Thoracic aorta (tissue), 2 donors: ENCODE data around the gene OAS1. TPM values are rescaled to one million over a fixed set of nuclear protein-coding genes. Genes with fewer than 3 reads are reported as not detected.
A peak's percentile ranks its signal among the peaks of the same experiment; 100 is the strongest.

Experiments used
- ATAC-seq: fragments of 150-250 bp; one replicate; pipeline ENCODE4 v1.8.0; 2017; ENCODE audit warnings: low read depth; ENCODE audit not compliant: insufficient number of reproducible peaks, low FRiP score
- DNase-seq: peaks from one replicate; pipeline ENCODE4 v3.0.0-alpha.2; 2020; ENCODE audit warnings: low spot score
- H3K27ac ChIP-seq, 2 donors: fragments of 200-600 bp; sonication (generic); 1 replicate in 1 of 2; 2 replicates in 1 of 2; pipeline ENCODE4 v1.5.1; 2016; ENCODE audit warnings: mild to moderate bottlenecking in 2 of 2, moderate library complexity in 2 of 2
- H3K27me3 ChIP-seq: fragments of 200-600 bp; sonication (generic); replicated peaks from 2 replicates; pipeline ENCODE4 v1.6.0; 2016; ENCODE audit warnings: mild to moderate bottlenecking; ENCODE audit not compliant: insufficient read depth
- H3K36me3 ChIP-seq: fragments of 200-600 bp; sonication (generic); one replicate; pipeline ENCODE4 v1.5.1; 2016
- H3K4me1 ChIP-seq, 2 donors: fragments of 200-600 bp; sonication (generic); 1 replicate in 1 of 2; 2 replicates in 1 of 2; pipeline versions ENCODE4 v1.5.1 to v1.6.0; 2016; ENCODE audit warnings: low read depth in 2 of 2, mild to moderate bottlenecking in 1 of 2; ENCODE audit not compliant: control insufficient read depth in 1 of 2
- H3K4me3 ChIP-seq: fragments of 200-600 bp; sonication (generic); 2 replicates; pipeline ENCODE4 v1.5.1; 2016; ENCODE audit warnings: mild to moderate bottlenecking
- H3K9me3 ChIP-seq: fragments of 200-600 bp; sonication (generic); 2 replicates; pipeline ENCODE4 v1.5.1; 2016
- CTCF ChIP-seq: fragments of 200-600 bp; sonication (generic); IDR thresholded peaks from one replicate; pipeline ENCODE4 v1.5.1; 2019; ENCODE audit warnings: antibody characterized with exemption
- total RNA-seq, 2 donors: library from RNA; depleted of rRNA; stranded (reverse); fragments of >200 nt; gene quantifications; one replicate each; pipeline versions ENCODE4 v1.1.0 to v1.2.3, GENCODE V29; 2016

The OAS1 gene
- total RNA-seq, 2 donors from 2014 or later, result 9.4 to 15.3 TPM

GRCh38 chr12:112933129-112933505 is 26.4 kb downstream of the OAS1 start:
- no peaks in the 10 kb centered on the region for H3K9me3 ChIP-seq
- no peak for ATAC-seq
- no peak for DNase-seq
- no peaks in the 10 kb centered on the region for H3K27me3 ChIP-seq
- H3K36me3 ChIP-seq, result no peaks in the 10 kb centered on the region
- no peaks in the 10 kb centered on the region for H3K4me1 ChIP-seq
- TF ChIP-seq CTCF, result no peak
- H3K27ac ChIP-seq, result no peak overlapping the region
- H3K4me3 ChIP-seq, result no peak overlapping the region

GRCh38 chr12:112936264-112936663 is 29.5 kb downstream of the OAS1 start:
- H3K4me3 ChIP-seq, result no peak overlapping the region
- ATAC-seq, result no peak

GRCh38 chr12:112936927-112937326 is 30.2 kb downstream of the OAS1 start:
- no peaks in the 10 kb centered on the region for H3K27me3 ChIP-seq
- H3K9me3 ChIP-seq, result no peaks in the 10 kb centered on the region
- H3K27ac ChIP-seq, result no peak overlapping the region
- no peak for DNase-seq
- H3K36me3 ChIP-seq, result no peaks in the 10 kb centered on the region
- no peak for TF ChIP-seq CTCF
- peaks cover 4 to 17% of the 10 kb centered on the region in 2 donors for H3K4me1 ChIP-seq
- ATAC-seq, result no peak
- H3K4me3 ChIP-seq, result no peak overlapping the region

More at GRCh38 chr12:112936264-112936663, 29.5 kb downstream of the OAS1 start:
- Histone ChIP-seq H3K27me3 (no peaks in the 10 kb centered on the region), H3K9me3 (no peaks in the 10 kb centered on the region), H3K36me3 (no peaks in the 10 kb centered on the region), H3K27ac (no peak overlapping the region), H3K4me1 (peaks cover 4 to 17% of the 10 kb centered on the region in 2 donors)
- DNase-seq, result no peak
- TF ChIP-seq CTCF, result no peak

GRCh38 chr12:112937741-112938719 is 31.3 kb downstream of the OAS1 start, which contains the start of gene OAS3:
OAS3 (plus strand) TSS chr12:112938474; CDS start chr12:112938531, 57 bp downstream.
- Histone ChIP-seq H3K4me1 (peaks cover 4 to 17% of the 10 kb centered on the region in 2 donors), H3K4me3 (peak within 1 kb of the TSS; percentile 85), H3K36me3 (no peaks in the 10 kb centered on the region), H3K27ac (peak within 1 kb of the TSS; percentile 53 to 59), H3K9me3 (no peaks in the 10 kb centered on the region), H3K27me3 (no peaks in the 10 kb centered on the region)
- DNase-seq, result peak; percentile 54
- peak; percentile 57 for ATAC-seq
- TF ChIP-seq CTCF, result no peak

- H3K4me3 ChIP-seq, result peak overlapping the region; percentile 85
- H3K27ac ChIP-seq, result peak overlapping the region; percentile 53 to 59
- ATAC-seq, result no peak
- no peaks in the 10 kb centered on the region for H3K36me3 ChIP-seq
- no peak for DNase-seq
- TF ChIP-seq CTCF, result no peak
- H3K4me1 ChIP-seq, result peaks cover 4 to 17% of the 10 kb centered on the region in 2 donors
- H3K27me3 ChIP-seq, result no peaks in the 10 kb centered on the region
- H3K9me3 ChIP-seq, result no peaks in the 10 kb centered on the region
Measured at GRCh38 chr12:112938751-112939150, 32.0 kb downstream of the OAS1 start.
